Endothelial cell of umbilical vein (primary cell): ENCODE measurements around the gene NKX1-2. TPM values are rescaled to one million over a fixed set of nuclear protein-coding genes. Genes with fewer than 3 reads are reported as not detected.

Experiments used
- BruUV-seq: library from RNA; stranded (reverse); fragments of 400-500 nt; replicated peaks from 2 replicates; lab custom pipeline; 2021; lab: Mats Ljungman, UMichigan
- CTCF ChIA-PET: fragments of 300-600, 350-600 bp; sonication (Branson Sonifier 250); formaldehyde crosslinking; loops from one replicate; lab custom pipeline; 2021; ENCODE audit warnings: antibody characterized with exemption, inconsistent platforms; lab: Charles Lee
- POLR2A ChIA-PET: fragments of 300-600, 350-600 bp; sonication (Branson Sonifier 250); formaldehyde crosslinking; loops from one replicate; lab custom pipeline; 2021; ENCODE audit warnings: antibody characterized with exemption, inconsistent platforms; lab: Charles Lee
- DNase-seq: peaks from one replicate; pipeline ENCODE4 v3.0.0-alpha.2; 2011; ENCODE audit warnings: low read depth, low spot score
- FAIRE-seq: peaks from 2 replicates; lab custom pipeline; 2011; peaks lifted over from hg19 to GRCh38; lab: Jason Lieb, UNC
- H2AFZ ChIP-seq: 2 replicates; pipeline ENCODE4 v1.6.0; 2012; ENCODE audit warnings: low read depth, low read length, control low read depth, inconsistent platforms
- H3K27ac ChIP-seq: 2 replicates; pipeline ENCODE4 v1.5.1; 2011; ENCODE audit warnings: low read depth, mild to moderate bottlenecking, control low read depth, low read length, moderate library complexity; ENCODE audit not compliant: insufficient read depth
- H3K27me3 ChIP-seq, 2 experiments: 2 replicates each; pipeline versions ENCODE4 v1.6.0 to v1.6.1; 2011; ENCODE audit warnings: low read length in 2 of 2, mixed read lengths in 1 of 2; ENCODE audit not compliant: control insufficient read depth in 2 of 2, insufficient read depth in 2 of 2
- H3K36me3 ChIP-seq, 2 experiments: 2 replicates in 1 of 2; 3 replicates in 1 of 2; pipeline ENCODE4 v1.5.1; 2011; ENCODE audit warnings: low read length in 2 of 2, mild to moderate bottlenecking in 1 of 2, moderate library complexity in 1 of 2; ENCODE audit not compliant: control insufficient read depth in 2 of 2, insufficient read depth in 2 of 2; ENCODE audit errors: extremely low read depth in 1 of 2
- H3K4me1 ChIP-seq: 3 replicates; pipeline ENCODE4 v1.5.1; 2011; ENCODE audit warnings: mild to moderate bottlenecking, low read length; ENCODE audit not compliant: control insufficient read depth, insufficient read depth; ENCODE audit errors: extremely low read depth
- H3K4me2 ChIP-seq: 2 replicates; pipeline ENCODE4 v1.6.1; 2011; ENCODE audit warnings: low read length, control low read depth, mixed read lengths; ENCODE audit not compliant: insufficient read depth
- H3K4me3 ChIP-seq, 3 experiments: fragments of 200-600 bp in 1 of 3; sonication (generic), shearing (Covaris generic) in 1 of 3; replicated peaks in 1 of 3; 2 replicates each; pipeline ENCODE4 v1.5.1; 2011 to 2016; ENCODE audit warnings: control low read depth in 3 of 3, low read length in 3 of 3, mild to moderate bottlenecking in 2 of 3, inconsistent platforms in 1 of 3, low read depth in 1 of 3, moderate library complexity in 1 of 3; ENCODE audit not compliant: insufficient read depth in 1 of 3
- H3K79me2 ChIP-seq: 2 replicates; pipeline ENCODE4 v1.6.0; 2012; ENCODE audit warnings: low read length, inconsistent platforms; ENCODE audit not compliant: control insufficient read depth, insufficient read depth
- H3K9ac ChIP-seq: replicated peaks from 2 replicates; pipeline ENCODE3; 2011; ENCODE audit warnings: low read length, control low read depth; ENCODE audit not compliant: insufficient read depth; ENCODE audit errors: extremely low read depth
- H3K9me1 ChIP-seq: replicated peaks from 3 replicates; pipeline ENCODE4 v1.6.0; 2011; ENCODE audit warnings: mild to moderate bottlenecking, low read length; ENCODE audit not compliant: control insufficient read depth, insufficient read depth; ENCODE audit errors: extremely low read depth
- H3K9me3 ChIP-seq: replicated peaks from 2 replicates; pipeline ENCODE4 v1.5.1; 2012; ENCODE audit warnings: low read length, inconsistent platforms; ENCODE audit not compliant: control insufficient read depth, insufficient read depth
- H4K20me1 ChIP-seq: replicated peaks from 2 replicates; pipeline ENCODE3; 2011; ENCODE audit warnings: mild to moderate bottlenecking, low read length; ENCODE audit not compliant: control insufficient read depth, insufficient read depth; ENCODE audit errors: extremely low read depth
- EZH2 ChIP-seq: IDR thresholded peaks from 2 replicates; pipeline ENCODE4 v1.6.1; 2012; ENCODE audit warnings: borderline replicate concordance, low read depth, mild to moderate bottlenecking, moderate library complexity, low read length, inconsistent platforms; ENCODE audit not compliant: severe bottlenecking
- FOS ChIP-seq: IDR thresholded peaks from 2 replicates; pipeline ENCODE4 v1.6.1; 2011; ENCODE audit warnings: mild to moderate bottlenecking, low read length, moderate library complexity, borderline replicate concordance; ENCODE audit not compliant: insufficient read depth
- GATA2 ChIP-seq: IDR thresholded peaks from 2 replicates; pipeline ENCODE4 v1.7.0; 2011; ENCODE audit warnings: low read depth, mild to moderate bottlenecking, moderate library complexity, mixed read lengths, low read length; ENCODE audit not compliant: insufficient read length, insufficient read depth
- JUN ChIP-seq: IDR thresholded peaks from 2 replicates; pipeline ENCODE4 v1.6.1; 2011; ENCODE audit warnings: borderline replicate concordance, low read depth; ENCODE audit not compliant: insufficient read length, insufficient read depth
- MAX ChIP-seq: IDR thresholded peaks from 2 replicates; pipeline ENCODE4 v1.6.1; 2011; ENCODE audit not compliant: insufficient read depth, insufficient read length
- MYC ChIP-seq: IDR thresholded peaks from one replicate; pipeline ENCODE4 v1.6.1; 2011; ENCODE audit warnings: mild to moderate bottlenecking, low read depth, low read length
- POLR2A ChIP-seq: IDR thresholded peaks from 2 replicates; pipeline ENCODE4 v1.6.1; 2012; ENCODE audit warnings: low read depth, mild to moderate bottlenecking, control low read depth, low read length
- POLR2AphosphoS5 ChIP-seq: IDR thresholded peaks from 2 replicates; pipeline ENCODE4 v1.6.1; 2012; ENCODE audit warnings: low read depth, mild to moderate bottlenecking, control low read depth, low read length, moderate library complexity; ENCODE audit not compliant: insufficient read depth
- dilution Hi-C: fragments of 300-500 bp; cut with MboI; formaldehyde crosslinking; loops from one replicate; pipeline ENCODE4 v1.15.0; 2019; ENCODE audit warnings: low sequenced_read_pairs; ENCODE audit not compliant: extremely low pct_ligation_motif_present
- intact Hi-C: fragments of 100-400 bp; cut with micrococcal nuclease; formaldehyde crosslinking; loops from one replicate; pipeline ENCODE4 v1.10.0; 2022
- polyA plus RNA-seq, 4 experiments: library from polyadenylated mRNA; depleted of rRNA in 3 of 4; stranded (reverse) in 3 of 4; unstranded in 1 of 4; fragments of >200 nt; gene quantifications; 2 replicates each; pipeline versions ENCODE4 v1.2.1 to v1.2.3, GENCODE V29; 2011 to 2012; ENCODE audit warnings: missing spikeins in 1 of 4
- total RNA-seq: library from RNA; stranded (reverse); gene quantifications from 2 replicates; pipeline ENCODE4 v1.2.3, GENCODE V29; 2021
- TF ChIP-seq, protein P1 (sequence below), 2 donors: IDR thresholded peaks; 1 replicate in 1 of 2; 2 replicates in 1 of 2; pipeline ENCODE4 v1.5.1; 2011; ENCODE audit warnings: low read length in 2 of 2, mild to moderate bottlenecking in 2 of 2, moderate library complexity in 2 of 2, control low read depth in 1 of 2, inconsistent platforms in 1 of 2, low read depth in 1 of 2; ENCODE audit not compliant: insufficient read depth in 1 of 2; ENCODE audit errors: extremely low read depth in 1 of 2

NKX1-2 gene
- total and polyA plus RNA-seq, 2 donors (not counting 3 experiments of a cell fraction or from before 2014, with no cell fraction given): not detected

GRCh38 chr10:124425227-124425962 lies 24.4 kb downstream of the NKX1-2 start:
- Histone ChIP-seq H3K9me1 (no peaks in the 10 kb centered on the region), H3K9ac (no peak overlapping the region), H3K27me3 (peaks cover 5 to 7% of the 10 kb centered on the region in 2 experiments), H3K4me1 (no peaks in the 10 kb centered on the region), H2AFZ (no peak overlapping the region), H3K27ac (no peak overlapping the region), H3K79me2 (no peaks in the 10 kb centered on the region), H3K4me3 (no peak overlapping the region), H3K4me2 (no peak overlapping the region), H3K36me3 (no peaks in the 10 kb centered on the region), H3K9me3 (no peaks in the 10 kb centered on the region), H4K20me1 (no peaks in the 10 kb centered on the region)
- DNase-seq (no peak), FAIRE-seq (no peak)
- no TSS peak for BruUV-seq
- dilution Hi-C loops: no loop called here
- CTCF ChIA-PET: interaction anchor here (1.0 to 1.6 kb wide), 2 partner anchors 8 to 22 kb away, joined by 3 to 5 read pairs; no protein-coding TSS in a partner anchor
- POLR2A ChIA-PET: no interaction called here
- intact Hi-C loops: no loop called here
- TF ChIP-seq MYC (no peak), POLR2A (no peak), GATA2 (no peak), FOS (no peak), POLR2AphosphoS5 (no peak), EZH2 (no peak), JUN (no peak), MAX (no peak)
- TF ChIP-seq, protein P1, sequence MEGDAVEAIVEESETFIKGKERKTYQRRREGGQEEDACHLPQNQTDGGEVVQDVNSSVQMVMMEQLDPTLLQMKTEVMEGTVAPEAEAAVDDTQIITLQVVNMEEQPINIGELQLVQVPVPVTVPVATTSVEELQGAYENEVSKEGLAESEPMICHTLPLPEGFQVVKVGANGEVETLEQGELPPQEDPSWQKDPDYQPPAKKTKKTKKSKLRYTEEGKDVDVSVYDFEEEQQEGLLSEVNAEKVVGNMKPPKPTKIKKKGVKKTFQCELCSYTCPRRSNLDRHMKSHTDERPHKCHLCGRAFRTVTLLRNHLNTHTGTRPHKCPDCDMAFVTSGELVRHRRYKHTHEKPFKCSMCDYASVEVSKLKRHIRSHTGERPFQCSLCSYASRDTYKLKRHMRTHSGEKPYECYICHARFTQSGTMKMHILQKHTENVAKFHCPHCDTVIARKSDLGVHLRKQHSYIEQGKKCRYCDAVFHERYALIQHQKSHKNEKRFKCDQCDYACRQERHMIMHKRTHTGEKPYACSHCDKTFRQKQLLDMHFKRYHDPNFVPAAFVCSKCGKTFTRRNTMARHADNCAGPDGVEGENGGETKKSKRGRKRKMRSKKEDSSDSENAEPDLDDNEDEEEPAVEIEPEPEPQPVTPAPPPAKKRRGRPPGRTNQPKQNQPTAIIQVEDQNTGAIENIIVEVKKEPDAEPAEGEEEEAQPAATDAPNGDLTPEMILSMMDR (IDR thresholded peaks at IDR 0.05; ENCODE audit: extremely low read depth in 1 of 2, insufficient read depth in 1 of 2, low read depth in 1 of 2, low read length in 2 of 2): no peak
